Stomach (tissue), 4 donors: Measurements from ENCODE around the gene ENTPD8.

ENCODE experiments used
- CTCF ChIP-seq, 7 experiments: fragments of 450-650 bp in 4 of 7; fragments of 200-600 bp in 3 of 7; sonication (generic) in 3 of 7; IDR thresholded peaks; one replicate each; pipeline ENCODE4 v1.5.1; 2016 to 2019; ENCODE audit warnings: antibody characterized with exemption in 7 of 7, control low read depth in 2 of 7, mild to moderate bottlenecking in 1 of 7
- POLR2A ChIP-seq, 4 donors: fragments of 450-650 bp; IDR thresholded peaks; one replicate each; pipeline ENCODE4 v1.6.1; 2016; ENCODE audit warnings: antibody characterized with exemption in 4 of 4, control low read depth in 2 of 4, mild to moderate bottlenecking in 1 of 4, moderate library complexity in 1 of 4

DNA sequence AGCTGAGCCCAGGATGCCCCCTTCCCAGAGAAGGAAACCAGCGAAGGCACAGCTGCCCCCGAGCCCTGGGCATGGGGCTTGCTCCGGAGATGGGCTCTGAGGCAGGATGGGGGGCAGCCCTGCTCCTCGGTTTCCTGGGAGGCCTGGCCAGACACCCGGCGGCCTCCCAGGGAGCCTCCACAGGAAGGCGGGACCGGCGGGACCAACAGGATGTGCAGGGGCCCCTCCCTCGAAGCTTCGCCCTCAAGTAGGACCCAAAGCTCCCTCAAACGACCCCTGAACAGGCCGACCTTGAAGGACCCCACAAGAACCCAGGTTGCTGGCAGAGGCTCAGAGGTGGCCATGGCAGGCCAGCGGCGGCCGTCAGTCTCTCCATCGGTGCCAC lies 29.9 kb downstream of the ENTPD8 start:
- no peak for TF ChIP-seq CTCF (IDR thresholded peaks at IDR 0.05)
- no peak for TF ChIP-seq POLR2A (IDR thresholded peaks at IDR 0.05)
